ENCODE results near the gene TBC1D8. TPM values are rescaled to one million over a fixed set of nuclear protein-coding genes. Genes with fewer than 3 reads are reported as not detected.

The TBC1D8 gene
- total RNA-seq, 2 experiments from 2014 or later = 1.0 to 1.8 TPM

- Mint-ChIP-seq H3K27me3 (peaks cover 16% of the 10 kb centered on the region), H3K4me1 (ENCODE audit: low read depth) (no peaks in the 10 kb centered on the region), H3K9me3 (no peaks in the 10 kb centered on the region), H3K36me3 (ENCODE audit: low read depth) (no peaks in the 10 kb centered on the region), H3K27ac (no peak overlapping the region), H3K4me3 (no peak overlapping the region)
- no peak for DNase-seq
- no peak overlapping the region for H3K27ac ChIP-seq (ENCODE audit: low read depth in 1 of 2, low read length in 2 of 2)
- H3K4me1 ChIP-seq (ENCODE audit: insufficient read depth, low read length) = no peaks in the 10 kb centered on the region
- H3K27me3 ChIP-seq (ENCODE audit: control insufficient read depth in 1 of 2, insufficient read depth in 2 of 2, low read length in 2 of 2) = peaks cover 0 to 5% of the 10 kb centered on the region in 2 experiments
- no peak overlapping the region for H3K4me3 ChIP-seq (ENCODE audit: low read length)
- intact Hi-C loops (cut with DNase I, micrococcal nuclease) = no loop called here
- peaks cover 0 to 8% of the 10 kb centered on the region in 2 experiments for H3K9me3 ChIP-seq (ENCODE audit: control insufficient read depth in 1 of 2, insufficient read depth in 1 of 2, low read length in 2 of 2)
- ChIA-PET POLR2A (no interaction called here), CTCF (no interaction called here)
- no peak for ATAC-seq (ENCODE audit: poor library complexity)
- H3K36me3 ChIP-seq (ENCODE audit: insufficient read depth, low read length) = no peaks in the 10 kb centered on the region
- TF ChIP-seq, protein P1, sequence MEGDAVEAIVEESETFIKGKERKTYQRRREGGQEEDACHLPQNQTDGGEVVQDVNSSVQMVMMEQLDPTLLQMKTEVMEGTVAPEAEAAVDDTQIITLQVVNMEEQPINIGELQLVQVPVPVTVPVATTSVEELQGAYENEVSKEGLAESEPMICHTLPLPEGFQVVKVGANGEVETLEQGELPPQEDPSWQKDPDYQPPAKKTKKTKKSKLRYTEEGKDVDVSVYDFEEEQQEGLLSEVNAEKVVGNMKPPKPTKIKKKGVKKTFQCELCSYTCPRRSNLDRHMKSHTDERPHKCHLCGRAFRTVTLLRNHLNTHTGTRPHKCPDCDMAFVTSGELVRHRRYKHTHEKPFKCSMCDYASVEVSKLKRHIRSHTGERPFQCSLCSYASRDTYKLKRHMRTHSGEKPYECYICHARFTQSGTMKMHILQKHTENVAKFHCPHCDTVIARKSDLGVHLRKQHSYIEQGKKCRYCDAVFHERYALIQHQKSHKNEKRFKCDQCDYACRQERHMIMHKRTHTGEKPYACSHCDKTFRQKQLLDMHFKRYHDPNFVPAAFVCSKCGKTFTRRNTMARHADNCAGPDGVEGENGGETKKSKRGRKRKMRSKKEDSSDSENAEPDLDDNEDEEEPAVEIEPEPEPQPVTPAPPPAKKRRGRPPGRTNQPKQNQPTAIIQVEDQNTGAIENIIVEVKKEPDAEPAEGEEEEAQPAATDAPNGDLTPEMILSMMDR (IDR thresholded peaks at IDR 0.05) = no peak
Observed at GRCh38 chr2:101140978-101141655, 10.1 kb downstream of the TBC1D8 start.

DNA sequence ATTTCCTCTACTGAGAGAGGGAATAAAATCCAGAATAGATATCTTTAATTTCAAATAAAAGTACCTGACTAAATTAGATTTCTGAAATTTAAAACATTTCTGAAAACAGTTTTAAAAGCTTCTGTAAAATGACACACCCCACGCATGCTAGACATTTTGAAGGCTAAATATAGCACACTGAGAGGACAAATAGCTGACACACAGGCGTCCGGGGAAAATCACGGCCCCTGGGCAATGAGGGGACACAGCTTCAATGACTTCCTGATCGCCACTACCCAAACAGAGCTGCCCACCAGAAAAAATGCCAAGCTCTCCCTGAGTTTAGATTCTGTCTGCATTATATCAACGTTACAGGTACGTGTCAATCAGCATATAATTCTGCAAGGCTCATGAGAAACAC, 10.9 kb downstream of the TBC1D8 start:
- Histone ChIP-seq H3K9me3 (ENCODE audit: control insufficient read depth in 1 of 2, insufficient read depth in 1 of 2, low read length in 2 of 2) (peaks cover 0 to 8% of the 10 kb centered on the region in 2 experiments), H3K27ac (ENCODE audit: low read depth in 1 of 2, low read length in 2 of 2) (no peak overlapping the region), H3K27me3 (ENCODE audit: control insufficient read depth in 1 of 2, insufficient read depth in 2 of 2, low read length in 2 of 2) (peaks cover 0 to 3% of the 10 kb centered on the region in 2 experiments), H3K4me1 (ENCODE audit: insufficient read depth, low read length) (no peaks in the 10 kb centered on the region), H3K36me3 (ENCODE audit: insufficient read depth, low read length) (no peaks in the 10 kb centered on the region), H3K4me3 (ENCODE audit: low read length) (no peak overlapping the region)
- H3K27ac Mint-ChIP-seq = no peak overlapping the region
- no peak for DNase-seq
- peaks cover 15% of the 10 kb centered on the region for H3K27me3 Mint-ChIP-seq
- H3K36me3 Mint-ChIP-seq (ENCODE audit: low read depth) = no peaks in the 10 kb centered on the region
- POLR2A ChIA-PET = interaction anchor here (0.6 kb wide), 1 partner anchor 18 kb away, joined by 3 read pairs; no protein-coding TSS in a partner anchor
- CTCF ChIA-PET = interaction anchor here (0.6 kb wide), 1 partner anchor 532 kb away, joined by 3 read pairs; no protein-coding TSS in a partner anchor
- no peaks in the 10 kb centered on the region for H3K4me1 Mint-ChIP-seq (ENCODE audit: low read depth)
- no peak for ATAC-seq (ENCODE audit: poor library complexity)
- intact Hi-C loops (cut with DNase I, micrococcal nuclease) = no loop called here
- H3K9me3 Mint-ChIP-seq = no peaks in the 10 kb centered on the region
- H3K4me3 Mint-ChIP-seq = no peak overlapping the region
- TF ChIP-seq, protein P1 (IDR thresholded peaks at IDR 0.05) = no peak

GRCh38 chr2:101139495-101139894, 11.7 kb downstream of the TBC1D8 start:
- H3K4me1 ChIP-seq (ENCODE audit: insufficient read depth, low read length) = no peaks in the 10 kb centered on the region
- no peaks in the 10 kb centered on the region for H3K9me3 Mint-ChIP-seq
- intact Hi-C loops (cut with DNase I, micrococcal nuclease) = no loop called here
- H3K9me3 ChIP-seq (ENCODE audit: control insufficient read depth in 1 of 2, insufficient read depth in 1 of 2, low read length in 2 of 2) = peaks cover 0 to 8% of the 10 kb centered on the region in 2 experiments
- H3K36me3 Mint-ChIP-seq (ENCODE audit: low read depth) = no peaks in the 10 kb centered on the region
- POLR2A ChIA-PET = interaction anchor here (0.6 kb wide), 1 partner anchor 17 kb away, joined by 3 read pairs; no protein-coding TSS in a partner anchor
- CTCF ChIA-PET = interaction anchor here (0.6 kb wide), 1 partner anchor 533 kb away, joined by 3 read pairs; no protein-coding TSS in a partner anchor
- ATAC-seq (ENCODE audit: poor library complexity) = no peak
- peaks cover 11% of the 10 kb centered on the region for H3K27me3 Mint-ChIP-seq
- no peaks in the 10 kb centered on the region for H3K4me1 Mint-ChIP-seq (ENCODE audit: low read depth)
- no peak overlapping the region for H3K4me3 ChIP-seq (ENCODE audit: low read length)
- TF ChIP-seq, protein P1 (IDR thresholded peaks at IDR 0.05) = no peak
- no peak overlapping the region for H3K27ac ChIP-seq (ENCODE audit: low read depth in 1 of 2, low read length in 2 of 2)
- no peak overlapping the region for H3K4me3 Mint-ChIP-seq
- H3K36me3 ChIP-seq (ENCODE audit: insufficient read depth, low read length) = no peaks in the 10 kb centered on the region
- no peak overlapping the region for H3K27ac Mint-ChIP-seq
- peaks cover 0 to 3% of the 10 kb centered on the region in 2 experiments for H3K27me3 ChIP-seq (ENCODE audit: control insufficient read depth in 1 of 2, insufficient read depth in 2 of 2, low read length in 2 of 2)
- no peak for DNase-seq
